Bronchial epithelial cell (primary cell): ENCODE data around the gene APOA5. TPM values are rescaled to one million over a fixed set of nuclear protein-coding genes. Genes with fewer than 3 reads are reported as not detected.

Experiments
- DNase-seq: peaks from one replicate; pipeline ENCODE4 v3.0.0-alpha.2; 2010; ENCODE audit warnings: low read depth
- FAIRE-seq: peaks from 2 replicates; lab custom pipeline; 2011; peaks lifted over from hg19 to GRCh38; lab: Jason Lieb, UNC
- H3K27me3 ChIP-seq: 2 replicates; pipeline ENCODE4 v1.5.1; 2011; ENCODE audit warnings: low read length; ENCODE audit not compliant: control insufficient read depth, insufficient read depth
- H3K36me3 ChIP-seq: 2 replicates; pipeline ENCODE4 v1.5.1; 2011; ENCODE audit warnings: low read length; ENCODE audit not compliant: control insufficient read depth, insufficient read depth
- H3K4me3 ChIP-seq: 2 replicates; pipeline ENCODE4 v1.5.1; 2011; ENCODE audit warnings: mild to moderate bottlenecking, low read depth, low read length, control low read depth
- total RNA-seq: library from RNA; depleted of rRNA; stranded (reverse); fragments of >200 nt; gene quantifications from 2 replicates; pipeline ENCODE4 v1.2.1, GENCODE V29; 2014
- TF ChIP-seq, protein P1 (sequence below): IDR thresholded peaks from 2 replicates; pipeline ENCODE4 v1.5.1; 2011; ENCODE audit warnings: mild to moderate bottlenecking, moderate library complexity, low read length, control low read depth, inconsistent platforms; ENCODE audit not compliant: insufficient read depth, severe bottlenecking

APOA5 gene, protein sequence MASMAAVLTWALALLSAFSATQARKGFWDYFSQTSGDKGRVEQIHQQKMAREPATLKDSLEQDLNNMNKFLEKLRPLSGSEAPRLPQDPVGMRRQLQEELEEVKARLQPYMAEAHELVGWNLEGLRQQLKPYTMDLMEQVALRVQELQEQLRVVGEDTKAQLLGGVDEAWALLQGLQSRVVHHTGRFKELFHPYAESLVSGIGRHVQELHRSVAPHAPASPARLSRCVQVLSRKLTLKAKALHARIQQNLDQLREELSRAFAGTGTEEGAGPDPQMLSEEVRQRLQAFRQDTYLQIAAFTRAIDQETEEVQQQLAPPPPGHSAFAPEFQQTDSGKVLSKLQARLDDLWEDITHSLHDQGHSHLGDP
- total RNA-seq, result not detected in 2 replicates

DNA sequence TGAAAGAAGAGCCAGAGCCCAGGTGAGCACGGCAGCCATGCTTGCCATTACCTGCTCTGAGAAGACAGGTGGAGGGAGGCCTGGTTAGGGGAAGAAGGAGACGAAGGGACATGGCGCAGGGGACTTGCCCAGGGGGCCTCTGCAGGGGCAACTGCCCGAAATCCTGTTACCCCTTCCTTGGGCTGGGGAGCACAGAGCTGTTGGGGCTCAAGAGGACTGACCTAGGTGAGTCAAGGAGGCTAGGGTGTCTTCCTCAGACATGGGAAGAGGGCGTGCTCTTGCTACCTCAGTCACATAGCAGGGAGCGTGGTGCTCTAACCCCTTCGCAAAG lies at the start of gene APOA5:
Gene APOA5 (minus strand): TSS at position 67 of the 331 bp plus-strand sequence. CDS start 19 bp downstream, at position 48.
- TF ChIP-seq, protein P1, sequence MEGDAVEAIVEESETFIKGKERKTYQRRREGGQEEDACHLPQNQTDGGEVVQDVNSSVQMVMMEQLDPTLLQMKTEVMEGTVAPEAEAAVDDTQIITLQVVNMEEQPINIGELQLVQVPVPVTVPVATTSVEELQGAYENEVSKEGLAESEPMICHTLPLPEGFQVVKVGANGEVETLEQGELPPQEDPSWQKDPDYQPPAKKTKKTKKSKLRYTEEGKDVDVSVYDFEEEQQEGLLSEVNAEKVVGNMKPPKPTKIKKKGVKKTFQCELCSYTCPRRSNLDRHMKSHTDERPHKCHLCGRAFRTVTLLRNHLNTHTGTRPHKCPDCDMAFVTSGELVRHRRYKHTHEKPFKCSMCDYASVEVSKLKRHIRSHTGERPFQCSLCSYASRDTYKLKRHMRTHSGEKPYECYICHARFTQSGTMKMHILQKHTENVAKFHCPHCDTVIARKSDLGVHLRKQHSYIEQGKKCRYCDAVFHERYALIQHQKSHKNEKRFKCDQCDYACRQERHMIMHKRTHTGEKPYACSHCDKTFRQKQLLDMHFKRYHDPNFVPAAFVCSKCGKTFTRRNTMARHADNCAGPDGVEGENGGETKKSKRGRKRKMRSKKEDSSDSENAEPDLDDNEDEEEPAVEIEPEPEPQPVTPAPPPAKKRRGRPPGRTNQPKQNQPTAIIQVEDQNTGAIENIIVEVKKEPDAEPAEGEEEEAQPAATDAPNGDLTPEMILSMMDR, result no peak
- Histone ChIP-seq H3K36me3 (no peaks in the 10 kb centered on the region), H3K4me3 (no peak within 1 kb of the TSS), H3K27me3 (no peaks in the 10 kb centered on the region)
- FAIRE-seq (no peak), DNase-seq (no peak)

DNA sequence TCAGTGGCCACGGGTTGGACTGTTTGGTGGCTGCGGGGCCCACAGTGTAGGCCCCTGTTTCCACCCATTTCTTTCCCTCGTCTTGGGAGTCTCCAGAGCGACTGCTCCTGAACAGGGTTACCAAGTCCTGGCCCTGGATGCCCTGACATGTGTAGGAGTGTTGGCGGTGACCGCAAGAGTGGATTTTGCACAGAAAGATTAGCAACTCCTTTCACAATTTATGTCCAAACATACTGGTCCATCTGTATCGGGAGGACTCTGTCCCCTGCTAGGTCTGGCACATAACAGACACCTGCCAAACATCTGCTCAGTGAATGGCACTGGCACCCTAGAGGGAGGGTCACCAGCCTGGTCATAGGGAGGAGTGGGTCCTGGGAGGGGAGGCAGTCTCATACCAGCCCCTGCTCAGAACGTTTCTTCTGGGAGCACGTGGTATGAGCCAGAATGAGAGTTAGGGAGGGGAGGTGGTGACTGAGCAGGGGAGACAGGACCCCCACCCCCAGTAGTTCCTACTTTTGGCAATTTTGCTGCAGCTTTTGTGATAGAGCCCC lies 49.1 kb upstream of the APOA5 start:
- Histone ChIP-seq H3K36me3 (peaks cover 4% of the 10 kb centered on the region), H3K4me3 (no peak overlapping the region), H3K27me3 (no peaks in the 10 kb centered on the region)
- FAIRE-seq (peak; percentile 72), DNase-seq (no peak)
- TF ChIP-seq, protein P1, result no peak

DNA sequence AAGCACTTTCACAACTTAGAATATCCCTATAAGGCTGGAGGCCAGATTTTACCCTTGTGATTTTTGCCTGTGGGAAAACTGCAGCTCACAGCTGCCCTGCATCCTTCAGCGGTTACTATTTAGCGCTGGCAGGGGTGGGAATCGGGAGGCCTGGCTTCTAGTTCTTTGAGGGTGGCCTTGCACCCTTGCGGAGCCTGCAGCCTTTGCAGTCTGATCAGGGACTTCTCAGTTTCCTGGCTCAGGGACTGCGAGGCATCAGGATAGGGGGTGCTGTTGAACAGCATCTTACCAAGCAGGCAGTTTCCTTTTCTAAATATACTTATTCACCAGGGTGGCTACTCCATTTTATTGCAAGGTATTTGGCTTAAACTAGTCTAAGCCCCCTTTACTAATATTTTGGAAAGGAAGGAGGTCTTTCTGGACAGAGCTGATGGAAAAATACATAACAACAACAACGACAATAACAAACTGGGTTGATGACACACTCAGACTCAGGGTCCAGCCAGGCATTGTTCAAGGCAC lies 48.6 kb upstream of the APOA5 start:
- no peaks in the 10 kb centered on the region for H3K27me3 ChIP-seq
- no peak overlapping the region for H3K4me3 ChIP-seq
- peak; percentile 18 for DNase-seq
- peaks cover 4% of the 10 kb centered on the region for H3K36me3 ChIP-seq
- FAIRE-seq, result no peak
- TF ChIP-seq, protein P1, result peak; percentile 13

DNA sequence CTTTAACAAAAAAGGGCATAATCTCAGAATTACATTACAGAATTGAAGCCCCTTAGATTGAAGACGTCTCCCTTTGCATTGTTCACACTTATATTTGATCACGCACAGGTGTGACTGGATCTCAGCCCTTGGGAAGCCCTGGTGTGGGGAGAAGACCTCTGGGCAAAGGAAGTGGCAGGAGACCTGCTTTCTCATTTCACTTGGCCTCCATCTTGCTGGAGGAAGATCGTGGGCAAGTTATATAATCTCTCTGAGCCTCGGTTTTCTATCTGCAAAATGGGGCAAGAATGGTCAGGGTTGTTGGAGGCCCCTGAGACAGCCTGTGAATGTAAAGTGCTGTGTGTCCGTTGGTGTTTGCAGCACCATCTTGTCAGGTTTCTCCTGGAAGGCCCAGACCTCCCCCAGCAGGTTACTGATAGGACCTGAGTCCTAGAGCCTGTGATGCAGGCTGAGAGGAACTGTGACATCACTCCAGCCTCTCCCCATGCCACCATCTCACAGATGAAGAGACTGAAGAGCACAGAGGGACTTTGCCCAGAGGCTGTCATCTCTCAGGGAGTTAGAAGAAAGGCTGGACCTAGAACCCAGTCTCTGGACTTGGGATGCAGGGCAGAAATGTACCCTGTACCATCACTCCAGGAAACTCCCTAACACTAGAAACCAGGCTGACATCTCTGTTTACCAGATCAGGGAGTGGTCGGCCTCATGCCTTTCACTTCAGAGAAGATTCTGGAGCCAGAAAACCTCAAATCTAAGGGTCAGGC lies 46.8 kb upstream of the APOA5 start:
- TF ChIP-seq, protein P1, result no peak
- Histone ChIP-seq H3K27me3 (no peaks in the 10 kb centered on the region), H3K36me3 (no peaks in the 10 kb centered on the region), H3K4me3 (no peak overlapping the region)
- DNase-seq (no peak), FAIRE-seq (no peak)

DNA sequence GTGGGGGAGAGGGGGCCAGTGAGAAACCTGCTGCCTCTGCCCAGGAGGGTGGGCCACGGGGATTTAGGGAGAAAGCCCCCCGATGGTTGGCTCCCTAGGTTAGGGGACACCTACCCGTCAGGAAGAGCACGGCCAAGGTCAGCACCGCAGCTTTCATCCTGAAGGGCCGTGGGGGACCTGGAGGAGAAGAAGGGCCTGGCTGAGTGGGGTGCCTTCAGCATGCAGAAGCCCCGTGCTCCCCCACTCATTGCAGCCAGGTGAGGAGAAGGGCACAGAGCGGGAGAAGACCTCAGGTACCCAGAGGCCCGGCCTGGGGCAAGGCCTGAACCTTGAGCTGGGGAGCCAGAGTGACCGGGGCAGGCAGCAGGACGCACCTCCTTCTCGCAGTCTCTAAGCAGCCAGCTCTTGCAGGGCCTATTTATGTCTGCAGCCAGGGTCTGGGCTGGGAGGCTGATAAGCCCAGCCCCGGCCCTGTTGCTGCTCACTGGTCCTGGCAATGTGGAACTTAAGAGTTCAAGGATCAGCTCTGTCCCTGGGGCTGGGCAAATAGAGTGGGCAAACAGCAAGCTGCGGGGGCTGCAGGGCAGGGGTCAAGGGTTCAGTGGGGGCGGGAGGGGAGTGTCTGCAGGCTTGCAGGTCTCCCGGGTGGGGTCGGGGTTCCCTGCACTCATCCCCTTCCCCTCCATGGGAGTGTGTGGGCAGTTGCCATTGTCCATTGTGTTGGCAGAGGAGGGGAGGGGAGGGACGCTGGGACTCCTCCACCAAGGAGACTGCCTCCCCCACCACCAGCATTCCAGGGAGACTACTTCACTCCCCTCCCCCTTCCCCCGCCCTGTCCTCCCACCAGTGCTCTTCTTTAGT lies 45.8 kb upstream of the APOA5 start, which contains the start of gene APOA1:
Gene APOA1 (minus strand): TSS at position 392 of the 861 bp plus-strand sequence. CDS start 235 bp downstream, at position 157.
- no peak for DNase-seq

More for the DNA sequence above, 45.8 kb upstream of the APOA5 start, which contains the start of gene APOA1:
- TF ChIP-seq, protein P1, result no peak
- Histone ChIP-seq H3K36me3 (no peaks in the 10 kb centered on the region), H3K27me3 (no peaks in the 10 kb centered on the region), H3K4me3 (no peak within 1 kb of the TSS)
- no peak for FAIRE-seq
